Ishikawa (cell line): ENCODE measurements around the gene SLC9A6.

Experiments
- CEBPB ChIP-seq: IDR thresholded peaks from 2 replicates; pipeline ENCODE4 v1.6.1; 2012
- CREB1 ChIP-seq: IDR thresholded peaks from 2 replicates; pipeline ENCODE4 v1.6.1; 2012; ENCODE audit warnings: low read depth
- EGR1 ChIP-seq: IDR thresholded peaks from 2 replicates; pipeline ENCODE4 v1.6.1; 2012
- EP300 ChIP-seq: IDR thresholded peaks from 2 replicates; pipeline ENCODE4 v1.6.1; 2012; ENCODE audit warnings: borderline replicate concordance
- FOXM1 ChIP-seq: IDR thresholded peaks from 2 replicates; pipeline ENCODE4 v1.6.1; 2012; ENCODE audit warnings: low read depth, borderline replicate concordance
- MAX ChIP-seq: IDR thresholded peaks from 2 replicates; pipeline ENCODE4 v1.6.1; 2012
- NFIC ChIP-seq: IDR thresholded peaks from 2 replicates; pipeline ENCODE4 v1.6.1; 2012
- RAD21 ChIP-seq: IDR thresholded peaks from 2 replicates; pipeline ENCODE4 v1.6.1; 2012; ENCODE audit warnings: low read depth
- REST ChIP-seq: IDR thresholded peaks from 2 replicates; pipeline ENCODE4 v1.6.1; 2012; ENCODE audit warnings: low read depth, mild to moderate bottlenecking
- TAF1 ChIP-seq: IDR thresholded peaks from 2 replicates; pipeline ENCODE4 v1.6.1; 2012; ENCODE audit warnings: low read depth, mild to moderate bottlenecking
- TCF12 ChIP-seq: IDR thresholded peaks from 2 replicates; pipeline ENCODE4 v1.6.1; 2012; ENCODE audit warnings: low read depth
- TEAD4 ChIP-seq: IDR thresholded peaks from 2 replicates; pipeline ENCODE4 v1.6.1; 2012
- USF1 ChIP-seq: IDR thresholded peaks from 2 replicates; pipeline ENCODE4 v1.6.1; 2012
- YY1 ChIP-seq: IDR thresholded peaks from 2 replicates; pipeline ENCODE4 v1.6.1; 2012; ENCODE audit warnings: low read depth
- ZBTB7A ChIP-seq: IDR thresholded peaks from 2 replicates; pipeline ENCODE4 v1.6.1; 2012; ENCODE audit warnings: low read depth

The SLC9A6 gene

GRCh38 chrX:136032370-136032769 lies 47.1 kb downstream of the SLC9A6 start:
- no peak for TF ChIP-seq CEBPB
- TF ChIP-seq EGR1, result no peak
- no peak for TF ChIP-seq FOXM1
- TF ChIP-seq MAX, result no peak
- no peak for TF ChIP-seq REST

GRCh38 chrX:136034668-136035067 lies 49.4 kb downstream of the SLC9A6 start:
- TF ChIP-seq NFIC (no peak), EGR1 (no peak), USF1 (no peak), YY1 (no peak), EP300 (no peak), CEBPB (no peak), FOXM1 (no peak), ZBTB7A (no peak), RAD21 (no peak), REST (no peak), TCF12 (no peak)

- TF ChIP-seq MAX (no peak), RAD21 (no peak), CREB1 (no peak), FOXM1 (no peak), TEAD4 (no peak), USF1 (no peak), TAF1 (no peak), EP300 (no peak), TCF12 (no peak), EGR1 (no peak), REST (no peak), ZBTB7A (no peak), CEBPB (no peak), NFIC (no peak), YY1 (no peak)
These were observed 50.4 kb downstream of the SLC9A6 start for GRCh38 chrX:136035663-136036062.

- TF ChIP-seq YY1 (no peak), USF1 (no peak), EGR1 (no peak), TAF1 (no peak), REST (no peak), EP300 (no peak), NFIC (no peak), TEAD4 (no peak), RAD21 (no peak), ZBTB7A (no peak), MAX (no peak), CREB1 (no peak), CEBPB (no peak), TCF12 (no peak), FOXM1 (no peak)
These were observed 54.2 kb downstream of the SLC9A6 start for GRCh38 chrX:136039485-136039884.
